ENCODE results near the gene BAHD1. TPM values are rescaled to one million over a fixed set of nuclear protein-coding genes. Genes with fewer than 3 reads are reported as not detected.

The BAHD1 gene
- total and polyA plus RNA-seq, 12 donors = 13.2 to 58.8 (median 31.3) TPM

DNA sequence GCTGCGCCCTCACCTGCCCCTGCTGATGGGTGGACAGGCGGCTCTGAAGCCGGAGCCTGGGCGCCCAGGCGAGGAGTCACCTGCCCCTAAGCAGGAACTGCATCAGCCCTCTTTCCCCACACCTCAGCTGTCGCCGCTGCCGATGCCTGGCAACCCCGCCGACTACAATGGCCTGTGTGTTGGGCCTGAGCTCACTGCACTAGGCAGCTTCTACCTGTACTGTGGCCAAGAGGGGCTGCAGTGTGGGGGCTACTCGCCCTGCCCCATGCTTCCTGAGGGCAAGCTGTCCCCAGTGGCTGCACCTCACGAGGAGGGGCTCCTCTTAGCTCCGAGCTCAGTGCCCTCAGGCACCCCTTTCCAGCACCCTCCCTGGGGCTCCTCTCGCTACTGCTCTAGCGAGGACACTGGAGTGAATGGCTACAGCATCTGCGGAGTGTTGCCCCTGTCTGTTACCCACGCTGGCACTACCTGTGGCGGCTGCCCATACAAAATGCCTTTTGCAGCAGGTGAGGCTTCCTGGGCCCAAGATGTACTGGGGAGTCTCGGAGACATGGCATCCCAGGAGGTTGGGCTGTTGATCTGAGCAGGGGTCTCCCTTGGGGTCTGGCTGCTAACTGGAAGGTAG, 18.8 kb downstream of the BAHD1 start:
- TF ChIP-seq, protein P1, sequence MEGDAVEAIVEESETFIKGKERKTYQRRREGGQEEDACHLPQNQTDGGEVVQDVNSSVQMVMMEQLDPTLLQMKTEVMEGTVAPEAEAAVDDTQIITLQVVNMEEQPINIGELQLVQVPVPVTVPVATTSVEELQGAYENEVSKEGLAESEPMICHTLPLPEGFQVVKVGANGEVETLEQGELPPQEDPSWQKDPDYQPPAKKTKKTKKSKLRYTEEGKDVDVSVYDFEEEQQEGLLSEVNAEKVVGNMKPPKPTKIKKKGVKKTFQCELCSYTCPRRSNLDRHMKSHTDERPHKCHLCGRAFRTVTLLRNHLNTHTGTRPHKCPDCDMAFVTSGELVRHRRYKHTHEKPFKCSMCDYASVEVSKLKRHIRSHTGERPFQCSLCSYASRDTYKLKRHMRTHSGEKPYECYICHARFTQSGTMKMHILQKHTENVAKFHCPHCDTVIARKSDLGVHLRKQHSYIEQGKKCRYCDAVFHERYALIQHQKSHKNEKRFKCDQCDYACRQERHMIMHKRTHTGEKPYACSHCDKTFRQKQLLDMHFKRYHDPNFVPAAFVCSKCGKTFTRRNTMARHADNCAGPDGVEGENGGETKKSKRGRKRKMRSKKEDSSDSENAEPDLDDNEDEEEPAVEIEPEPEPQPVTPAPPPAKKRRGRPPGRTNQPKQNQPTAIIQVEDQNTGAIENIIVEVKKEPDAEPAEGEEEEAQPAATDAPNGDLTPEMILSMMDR (IDR thresholded peaks at IDR 0.05) = no peak
- no peak for TF ChIP-seq POLR2A (IDR thresholded peaks at IDR 0.05)
- Histone ChIP-seq H3K27ac (no peak overlapping the region), H3K4me1 (replicated peaks in 1 of 2) (peaks cover 27 to 33% of the 10 kb centered on the region in 2 donors), H3K9me3 (replicated peaks in 1 of 3) (no peaks in the 10 kb centered on the region), H3K4me3 (no peak overlapping the region), H3K27me3 (no peaks in the 10 kb centered on the region), H3K36me3 (replicated peaks in 1 of 2) (peaks cover 0 to 36% of the 10 kb centered on the region in 2 donors)
- intact Hi-C loops (cut with DNase I) = no loop called here
- DNase-seq = no peak
- 90 to 96% (median 93%) methylated on average over 4 to 19 of the region's 19 CpGs for WGBS, 4 donors

DNA sequence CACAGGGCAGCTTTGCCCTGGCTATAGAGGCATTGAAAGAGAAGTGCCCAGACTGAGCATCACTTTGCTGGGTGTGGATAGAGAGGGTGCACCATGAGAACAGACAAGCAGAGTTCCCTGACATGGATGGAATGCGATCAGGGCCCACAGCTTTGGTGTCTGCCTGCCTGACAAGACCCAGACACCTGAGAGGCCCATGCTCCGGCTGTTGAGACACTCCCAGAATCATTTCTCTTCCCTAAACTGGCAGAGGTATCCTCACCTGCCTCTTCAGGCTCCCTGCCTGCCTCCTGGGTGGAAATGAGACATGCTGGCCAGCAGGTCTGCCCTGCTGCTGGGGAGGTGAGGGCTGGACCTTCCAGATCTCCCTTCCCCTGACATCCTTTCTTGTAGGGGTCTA, 19.7 kb downstream of the BAHD1 start:
- Histone ChIP-seq H3K36me3 (replicated peaks in 1 of 2) (peaks cover 0 to 45% of the 10 kb centered on the region in 2 donors), H3K27me3 (no peaks in the 10 kb centered on the region), H3K4me3 (no peak overlapping the region), H3K27ac (no peak overlapping the region), H3K4me1 (replicated peaks in 1 of 2) (peaks cover 18 to 24% of the 10 kb centered on the region in 2 donors), H3K9me3 (replicated peaks in 1 of 3) (no peaks in the 10 kb centered on the region)
- intact Hi-C loops (cut with DNase I) = no loop called here
- DNase-seq = peak in 1 of 7 donors; percentile 4
- TF ChIP-seq POLR2A (IDR thresholded peaks at IDR 0.05) = no peak
- TF ChIP-seq, protein P1 (IDR thresholded peaks at IDR 0.05) = no peak
- WGBS, 4 donors = 92 to 100% (median 97%) methylated on average over 1 to 2 of the region's 2 CpGs

DNA sequence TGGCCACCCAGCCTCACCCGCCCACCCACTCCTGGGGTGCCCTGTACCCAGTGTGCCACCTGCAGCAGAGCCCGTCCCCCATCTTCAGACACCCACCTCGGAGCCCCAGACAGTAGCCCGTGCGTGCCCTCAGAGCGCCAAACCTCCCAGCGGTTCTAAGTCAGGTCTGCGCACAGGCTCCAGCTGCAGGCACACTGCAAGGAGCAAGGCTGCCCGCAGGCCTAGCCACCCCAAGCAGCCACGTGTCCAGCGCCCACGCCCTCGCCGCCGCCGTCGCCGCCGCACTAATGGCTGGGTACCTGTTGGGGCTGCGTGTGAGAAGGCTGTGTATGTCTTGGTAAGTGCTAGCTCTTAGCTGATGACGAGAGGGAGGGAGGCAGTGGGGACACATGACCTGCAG, 21.2 kb downstream of the BAHD1 start:
- no peak for TF ChIP-seq POLR2A (IDR thresholded peaks at IDR 0.05)
- TF ChIP-seq, protein P1 (IDR thresholded peaks at IDR 0.05) = no peak
- Histone ChIP-seq H3K27me3 (no peaks in the 10 kb centered on the region), H3K27ac (no peak overlapping the region), H3K4me1 (replicated peaks in 1 of 2) (peaks cover 2 to 9% of the 10 kb centered on the region in 2 donors), H3K36me3 (replicated peaks in 1 of 2) (peaks cover 0 to 57% of the 10 kb centered on the region in 2 donors), H3K4me3 (no peak overlapping the region), H3K9me3 (replicated peaks in 1 of 3) (no peaks in the 10 kb centered on the region)
- no peak for DNase-seq
- 95 to 100% (median 96%) methylated on average over 2 to 21 of the region's 21 CpGs for WGBS, 4 donors
- intact Hi-C loops (cut with DNase I) = no loop called here

DNA sequence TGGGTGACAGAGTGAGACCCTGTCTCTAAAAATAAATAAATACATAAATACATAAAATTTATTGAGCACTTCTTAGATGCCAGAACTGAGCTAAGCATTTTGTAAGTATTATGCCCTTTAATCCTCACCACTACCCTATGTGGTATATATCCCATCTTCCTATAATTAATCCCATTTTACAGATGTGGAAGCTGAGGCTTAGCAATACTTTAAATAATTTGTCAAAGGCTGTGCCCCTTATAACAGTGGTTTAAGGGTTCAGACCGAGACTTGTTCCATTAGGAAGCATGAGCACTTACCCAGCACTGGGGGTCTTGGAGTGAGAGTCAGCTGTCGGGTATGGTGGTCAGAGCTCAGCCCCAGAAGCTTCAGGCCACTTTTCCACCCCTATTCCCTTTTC, 22.5 kb downstream of the BAHD1 start:
- H3K4me1 ChIP-seq (replicated peaks in 1 of 2) = peaks cover 0 to 4% of the 10 kb centered on the region in 2 donors
- TF ChIP-seq, protein P1 (IDR thresholded peaks at IDR 0.05) = no peak
- TF ChIP-seq POLR2A (IDR thresholded peaks at IDR 0.05) = no peak
- H3K27ac ChIP-seq = no peak overlapping the region
- 53 to 96% (median 90%) methylated on average over 2 of the region's 2 CpGs for WGBS, 4 donors
- intact Hi-C loops (cut with DNase I) = no loop called here
- peaks cover 0 to 60% of the 10 kb centered on the region in 2 donors for H3K36me3 ChIP-seq (replicated peaks in 1 of 2)
- H3K4me3 ChIP-seq = no peak overlapping the region
- H3K9me3 ChIP-seq (replicated peaks in 1 of 3) = no peaks in the 10 kb centered on the region
- H3K27me3 ChIP-seq = no peaks in the 10 kb centered on the region
- no peak for DNase-seq

Data from adrenal gland (tissue), 12 donors.